Measurements from ENCODE around the gene STARD8.

GRCh38 chrX:68677998-68678397, 30.5 kb downstream of the STARD8 start:
- TF ChIP-seq, protein P1, sequence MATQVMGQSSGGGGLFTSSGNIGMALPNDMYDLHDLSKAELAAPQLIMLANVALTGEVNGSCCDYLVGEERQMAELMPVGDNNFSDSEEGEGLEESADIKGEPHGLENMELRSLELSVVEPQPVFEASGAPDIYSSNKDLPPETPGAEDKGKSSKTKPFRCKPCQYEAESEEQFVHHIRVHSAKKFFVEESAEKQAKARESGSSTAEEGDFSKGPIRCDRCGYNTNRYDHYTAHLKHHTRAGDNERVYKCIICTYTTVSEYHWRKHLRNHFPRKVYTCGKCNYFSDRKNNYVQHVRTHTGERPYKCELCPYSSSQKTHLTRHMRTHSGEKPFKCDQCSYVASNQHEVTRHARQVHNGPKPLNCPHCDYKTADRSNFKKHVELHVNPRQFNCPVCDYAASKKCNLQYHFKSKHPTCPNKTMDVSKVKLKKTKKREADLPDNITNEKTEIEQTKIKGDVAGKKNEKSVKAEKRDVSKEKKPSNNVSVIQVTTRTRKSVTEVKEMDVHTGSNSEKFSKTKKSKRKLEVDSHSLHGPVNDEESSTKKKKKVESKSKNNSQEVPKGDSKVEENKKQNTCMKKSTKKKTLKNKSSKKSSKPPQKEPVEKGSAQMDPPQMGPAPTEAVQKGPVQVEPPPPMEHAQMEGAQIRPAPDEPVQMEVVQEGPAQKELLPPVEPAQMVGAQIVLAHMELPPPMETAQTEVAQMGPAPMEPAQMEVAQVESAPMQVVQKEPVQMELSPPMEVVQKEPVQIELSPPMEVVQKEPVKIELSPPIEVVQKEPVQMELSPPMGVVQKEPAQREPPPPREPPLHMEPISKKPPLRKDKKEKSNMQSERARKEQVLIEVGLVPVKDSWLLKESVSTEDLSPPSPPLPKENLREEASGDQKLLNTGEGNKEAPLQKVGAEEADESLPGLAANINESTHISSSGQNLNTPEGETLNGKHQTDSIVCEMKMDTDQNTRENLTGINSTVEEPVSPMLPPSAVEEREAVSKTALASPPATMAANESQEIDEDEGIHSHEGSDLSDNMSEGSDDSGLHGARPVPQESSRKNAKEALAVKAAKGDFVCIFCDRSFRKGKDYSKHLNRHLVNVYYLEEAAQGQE (IDR thresholded peaks at IDR 0.05; ENCODE audit: borderline replicate concordance), result no peak
- TF ChIP-seq, protein P2, sequence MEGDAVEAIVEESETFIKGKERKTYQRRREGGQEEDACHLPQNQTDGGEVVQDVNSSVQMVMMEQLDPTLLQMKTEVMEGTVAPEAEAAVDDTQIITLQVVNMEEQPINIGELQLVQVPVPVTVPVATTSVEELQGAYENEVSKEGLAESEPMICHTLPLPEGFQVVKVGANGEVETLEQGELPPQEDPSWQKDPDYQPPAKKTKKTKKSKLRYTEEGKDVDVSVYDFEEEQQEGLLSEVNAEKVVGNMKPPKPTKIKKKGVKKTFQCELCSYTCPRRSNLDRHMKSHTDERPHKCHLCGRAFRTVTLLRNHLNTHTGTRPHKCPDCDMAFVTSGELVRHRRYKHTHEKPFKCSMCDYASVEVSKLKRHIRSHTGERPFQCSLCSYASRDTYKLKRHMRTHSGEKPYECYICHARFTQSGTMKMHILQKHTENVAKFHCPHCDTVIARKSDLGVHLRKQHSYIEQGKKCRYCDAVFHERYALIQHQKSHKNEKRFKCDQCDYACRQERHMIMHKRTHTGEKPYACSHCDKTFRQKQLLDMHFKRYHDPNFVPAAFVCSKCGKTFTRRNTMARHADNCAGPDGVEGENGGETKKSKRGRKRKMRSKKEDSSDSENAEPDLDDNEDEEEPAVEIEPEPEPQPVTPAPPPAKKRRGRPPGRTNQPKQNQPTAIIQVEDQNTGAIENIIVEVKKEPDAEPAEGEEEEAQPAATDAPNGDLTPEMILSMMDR (IDR thresholded peaks at IDR 0.05; ENCODE audit: poor library complexity, severe bottlenecking), result no peak
- no peak for TF ChIP-seq TAF1 (IDR thresholded peaks at IDR 0.05; ENCODE audit: low read depth)
- no peak for TF ChIP-seq POLR2AphosphoS5 (IDR thresholded peaks at IDR 0.05)
- TF ChIP-seq EP300 (conservative IDR thresholded peaks at IDR 0.05; ENCODE audit: poor library complexity, severe bottlenecking), result no peak
- no peak for TF ChIP-seq MXI1 (conservative IDR thresholded peaks at IDR 0.05; ENCODE audit: poor library complexity, severe bottlenecking)
- no peak for TF ChIP-seq EZH2 (IDR thresholded peaks at IDR 0.05; ENCODE audit: borderline replicate concordance, insufficient read depth, low read length, poor library complexity, severe bottlenecking)
- no peak for TF ChIP-seq RAD21 (conservative IDR thresholded peaks at IDR 0.05)
- TF ChIP-seq SMC3 (conservative IDR thresholded peaks at IDR 0.05; ENCODE audit: poor library complexity), result no peak
